Parietal lobe (tissue), 1 donor: ENCODE measurements around the gene LMOD3. TPM values are rescaled to one million over a fixed set of nuclear protein-coding genes. Genes with fewer than 3 reads are reported as not detected.

ENCODE experiments used
- total RNA-seq: library from RNA; depleted of rRNA; stranded (reverse); fragments of >200 nt; gene quantifications from one replicate; pipeline ENCODE4 v1.2.3, GENCODE V29; 2014

Gene LMOD3
- total RNA-seq, result not detected

DNA sequence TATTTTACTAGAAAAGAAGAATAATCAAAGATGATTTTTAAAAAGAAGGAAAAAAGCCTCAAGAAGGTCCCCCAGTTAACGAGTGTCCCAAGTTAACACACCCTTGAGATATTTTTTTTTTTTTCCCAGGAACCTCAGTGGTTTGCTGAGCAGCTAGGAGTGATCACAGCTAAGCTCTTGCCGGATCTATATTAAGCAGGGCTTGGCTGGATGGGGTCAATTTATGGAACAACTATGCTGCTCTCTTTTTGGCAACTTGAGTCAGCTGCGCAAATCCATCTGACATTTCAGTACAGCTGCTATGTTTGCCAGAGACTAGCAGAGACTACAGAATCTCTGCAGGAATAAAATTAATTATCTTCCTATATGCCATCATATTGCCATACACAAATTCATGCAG is at the start of gene LMOD3:
TSS of gene LMOD3 (minus strand) at position 193 of the 400 bp plus-strand sequence. CDS start 209 bp downstream, outside the sequence.

DNA sequence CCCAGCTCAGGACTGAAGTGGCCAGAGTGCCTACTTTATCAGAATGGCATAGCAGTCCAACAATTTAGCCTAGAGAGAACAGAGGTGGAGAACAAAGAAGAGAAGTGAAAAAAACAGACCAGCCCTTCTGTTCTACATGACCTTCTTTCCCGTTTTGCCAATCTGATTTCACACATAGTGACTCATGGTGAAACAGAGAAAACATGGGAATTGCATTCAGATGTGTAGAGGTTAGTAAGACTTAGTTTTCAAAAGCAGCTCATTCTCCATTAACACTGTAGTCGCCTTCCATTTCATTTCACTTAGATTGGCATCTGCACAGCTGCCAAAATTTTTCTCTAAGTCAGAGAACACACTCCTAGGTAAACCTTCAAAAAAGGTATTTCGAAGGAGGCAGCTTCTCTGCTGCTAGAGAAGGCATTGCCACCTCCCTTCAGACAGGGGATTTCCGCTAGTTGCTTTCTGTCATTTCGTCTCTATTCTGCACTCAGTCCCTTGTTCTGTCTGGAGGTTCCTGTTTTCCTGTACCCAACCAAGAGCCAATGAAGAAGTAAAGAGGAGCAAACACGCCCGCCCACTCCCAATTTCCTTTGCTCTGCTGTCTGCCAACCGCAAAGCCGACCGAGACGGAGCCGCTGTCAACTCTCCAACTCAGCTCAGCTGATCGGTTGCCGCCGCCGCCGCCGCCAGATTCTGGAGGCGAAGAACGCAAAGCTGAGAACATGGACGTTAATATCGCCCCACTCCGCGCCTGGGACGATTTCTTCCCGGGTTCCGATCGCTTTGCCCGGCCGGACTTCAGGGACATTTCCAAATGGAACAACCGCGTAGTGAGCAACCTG is 37.8 kb downstream of the LMOD3 start, which contains the start of gene ARL6IP5:
TSS of gene ARL6IP5 (plus strand) at position 612 of the 842 bp plus-strand sequence. CDS start at position 723, 111 bp downstream.

DNA sequence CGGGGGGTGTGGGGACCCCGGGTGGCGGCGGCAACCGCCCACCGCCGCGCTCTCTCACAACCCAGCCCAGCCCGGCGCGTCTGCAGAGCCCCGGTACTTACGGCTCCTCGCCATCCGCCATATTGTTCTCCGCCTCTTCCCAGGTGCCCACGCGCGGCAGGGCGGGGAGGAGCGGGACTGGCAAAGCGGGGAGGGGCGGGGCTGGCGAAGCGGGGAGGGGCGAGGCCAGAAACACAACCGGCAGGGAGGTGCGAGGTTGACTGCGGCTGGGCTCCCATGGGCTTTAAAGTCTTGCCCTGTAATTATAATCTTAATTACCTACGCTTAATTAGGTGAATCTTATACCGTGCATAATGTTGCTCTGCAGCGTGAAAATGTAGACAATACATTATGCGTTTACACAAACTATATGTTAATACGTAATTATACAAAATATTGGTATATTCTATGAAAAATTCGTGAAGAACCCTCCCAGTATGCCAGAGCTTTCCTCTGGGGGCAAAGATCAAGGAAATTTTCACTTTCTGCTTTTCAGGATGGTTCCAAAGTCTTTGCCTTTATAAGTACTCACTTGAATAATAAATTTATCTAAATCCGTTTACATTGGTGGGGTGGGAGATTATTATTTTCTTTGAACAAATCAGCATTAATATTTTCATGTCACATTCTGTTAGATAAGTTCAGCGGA is 42.0 kb downstream of the LMOD3 start, which contains the start of gene UBA3:
TSS of gene UBA3 (minus strand) at position 133 of the 688 bp plus-strand sequence. CDS start at position 121, 12 bp downstream.

Other genes with a start within 250 kb of the LMOD3 start
- not detected for gene TAFA4, start 190.0 kb downstream of the LMOD3 start, total RNA-seq
- gene EOGT, start 108.9 kb downstream of the LMOD3 start, total RNA-seq, result 11.3 TPM
- 48.8 TPM for gene TMF1, start 70.3 kb downstream of the LMOD3 start, total RNA-seq
- gene UBA3, start 42.2 kb downstream of the LMOD3 start, total RNA-seq, result 115 TPM
- gene ARL6IP5, start 37.7 kb downstream of the LMOD3 start, total RNA-seq, result 51.0 TPM